ENCODE measurements around the gene LDLRAD4. TPM values are rescaled to one million over a fixed set of nuclear protein-coding genes. Genes with fewer than 3 reads are reported as not detected.
A peak's percentile ranks its signal among the peaks of the same experiment; 100 is the strongest.
"Not testable (repeated sequence)": the region's sequence is repeated elsewhere in the genome, so short reads cannot be mapped to it uniquely, and the experiment has no call there.

The LDLRAD4 gene
- total and polyA plus RNA-seq, 5 donors from 2014 or later, result 42.4 to 207 (median 49.8) TPM

- Histone ChIP-seq H3K27ac (ENCODE audit: insufficient read depth, low read length, poor library complexity, severe bottlenecking) (peak overlapping the region; percentile 63), H3K4me3 (ENCODE audit: low read depth, low read length) (peak overlapping the region; percentile 81), H3K4me1 (ENCODE audit: control insufficient read depth, insufficient read depth, low read length, poor library complexity, severe bottlenecking) (peaks cover 50% of the 10 kb centered on the region)
- Mint-ChIP-seq H3K4me3 (peak overlapping the region; percentile 82 to 83 (median 83)), H3K4me1 (peaks cover 34 to 66% (median 51%) of the 10 kb centered on the region in 4 donors), H3K27ac (peak overlapping the region; percentile 86)
- H3K36me3 Mint-ChIP-seq; H3K9me3 Mint-ChIP-seq; H3K27me3 ChIP-seq (ENCODE audit: control insufficient read depth, insufficient read depth, low read length); H3K9me3 ChIP-seq (ENCODE audit: control insufficient read depth in 2 of 2, low read length in 2 of 2); H3K36me3 ChIP-seq (ENCODE audit: control insufficient read depth, insufficient read depth, low read length); H3K27me3 Mint-ChIP-seq: not testable (repeated sequence)
- peak; percentile 46 to 73 (median 56) for DNase-seq
- peak in 1 of 2 donors; percentile 36 for ATAC-seq (ENCODE audit: low read depth in 2 of 2)
These were observed 389.5 kb downstream of the LDLRAD4 start for GRCh38 chr18:13608024-13608562.

GRCh38 chr18:13608791-13609532 lies 390.4 kb downstream of the LDLRAD4 start:
- no peaks in the 10 kb centered on the region for H3K36me3 ChIP-seq (ENCODE audit: control insufficient read depth, insufficient read depth, low read length)
- peak in 2 of 3 donors; percentile 34 to 80 for DNase-seq
- Mint-ChIP-seq H3K9me3 (peaks cover 0 to 3% (median 0%) of the 10 kb centered on the region in 7 donors), H3K36me3 (no peaks in the 10 kb centered on the region), H3K4me1 (peaks cover 41 to 75% (median 57%) of the 10 kb centered on the region in 4 donors), H3K4me3 (peak overlapping the region; percentile 82 to 83 (median 83)), H3K27me3 (no peaks in the 10 kb centered on the region), H3K27ac (peak overlapping the region; percentile 86)
- ATAC-seq (ENCODE audit: low read depth in 2 of 2), result peak; percentile 53 to 59
- peak overlapping the region; percentile 63 for H3K27ac ChIP-seq (ENCODE audit: insufficient read depth, low read length, poor library complexity, severe bottlenecking)
- peaks cover 58% of the 10 kb centered on the region for H3K4me1 ChIP-seq (ENCODE audit: control insufficient read depth, insufficient read depth, low read length, poor library complexity, severe bottlenecking)
- no peaks in the 10 kb centered on the region for H3K9me3 ChIP-seq (ENCODE audit: control insufficient read depth in 2 of 2, low read length in 2 of 2)
- no peaks in the 10 kb centered on the region for H3K27me3 ChIP-seq (ENCODE audit: control insufficient read depth, insufficient read depth, low read length)
- peak overlapping the region; percentile 81 for H3K4me3 ChIP-seq (ENCODE audit: low read depth, low read length)

- H3K9me3 ChIP-seq (ENCODE audit: control insufficient read depth in 2 of 2, low read length in 2 of 2), result no peaks in the 10 kb centered on the region
- no peaks in the 10 kb centered on the region for H3K27me3 ChIP-seq (ENCODE audit: control insufficient read depth, insufficient read depth, low read length)
- peaks cover 75% of the 10 kb centered on the region for H3K4me1 ChIP-seq (ENCODE audit: control insufficient read depth, insufficient read depth, low read length, poor library complexity, severe bottlenecking)
- DNase-seq (no peak), ATAC-seq (ENCODE audit: low read depth in 2 of 2) (no peak)
- no peaks in the 10 kb centered on the region for H3K36me3 ChIP-seq (ENCODE audit: control insufficient read depth, insufficient read depth, low read length)
- H3K27ac Mint-ChIP-seq, result peak overlapping the region; percentile 87 to 94 (median 91)
- no peaks in the 10 kb centered on the region for H3K27me3 Mint-ChIP-seq
- H3K27ac ChIP-seq (ENCODE audit: insufficient read depth, low read length, poor library complexity, severe bottlenecking), result peak overlapping the region; percentile 62
- H3K9me3 Mint-ChIP-seq, result peaks cover 0 to 3% (median 0%) of the 10 kb centered on the region in 7 donors
- peaks cover 57 to 86% (median 70%) of the 10 kb centered on the region in 4 donors for H3K4me1 Mint-ChIP-seq
- peak overlapping the region; percentile 1 to 90 (median 83) for H3K4me3 Mint-ChIP-seq
- no peak overlapping the region for H3K4me3 ChIP-seq (ENCODE audit: low read depth, low read length)
- H3K36me3 Mint-ChIP-seq, result no peaks in the 10 kb centered on the region
These were observed 392.1 kb downstream of the LDLRAD4 start for GRCh38 chr18:13610555-13611141.

GRCh38 chr18:13611142-13611600 lies 392.6 kb downstream of the LDLRAD4 start:
- Histone ChIP-seq H3K27me3 (ENCODE audit: control insufficient read depth, insufficient read depth, low read length) (no peaks in the 10 kb centered on the region), H3K4me1 (ENCODE audit: control insufficient read depth, insufficient read depth, low read length, poor library complexity, severe bottlenecking) (peaks cover 80% of the 10 kb centered on the region), H3K36me3 (ENCODE audit: control insufficient read depth, insufficient read depth, low read length) (no peaks in the 10 kb centered on the region), H3K9me3 (ENCODE audit: control insufficient read depth in 2 of 2, low read length in 2 of 2) (no peaks in the 10 kb centered on the region), H3K4me3 (ENCODE audit: low read depth, low read length) (peak overlapping the region; percentile 22), H3K27ac (ENCODE audit: insufficient read depth, low read length, poor library complexity, severe bottlenecking) (peak overlapping the region; percentile 62)
- Mint-ChIP-seq H3K4me3 (peak overlapping the region; percentile 82 to 90 (median 86)), H3K4me1 (peaks cover 57 to 91% (median 75%) of the 10 kb centered on the region in 4 donors), H3K36me3 (no peaks in the 10 kb centered on the region), H3K27me3 (no peaks in the 10 kb centered on the region), H3K27ac (peak overlapping the region; percentile 87 to 94 (median 91)), H3K9me3 (peaks cover 0 to 3% (median 0%) of the 10 kb centered on the region in 7 donors)
- peak in 1 of 3 donors; percentile 21 for DNase-seq
- ATAC-seq (ENCODE audit: low read depth in 2 of 2), result no peak

- no peaks in the 10 kb centered on the region for H3K27me3 ChIP-seq (ENCODE audit: control insufficient read depth, insufficient read depth, low read length)
- Mint-ChIP-seq H3K27me3 (no peaks in the 10 kb centered on the region), H3K4me1 (peaks cover 52 to 93% (median 74%) of the 10 kb centered on the region in 4 donors), H3K9me3 (peaks cover 0 to 3% (median 0%) of the 10 kb centered on the region in 7 donors), H3K4me3 (peak overlapping the region; percentile 82 to 90 (median 86)), H3K27ac (peak overlapping the region; percentile 87 to 94 (median 91)), H3K36me3 (no peaks in the 10 kb centered on the region)
- no peaks in the 10 kb centered on the region for H3K36me3 ChIP-seq (ENCODE audit: control insufficient read depth, insufficient read depth, low read length)
- H3K9me3 ChIP-seq (ENCODE audit: control insufficient read depth in 2 of 2, low read length in 2 of 2), result no peaks in the 10 kb centered on the region
- peak overlapping the region; percentile 60 for H3K27ac ChIP-seq (ENCODE audit: insufficient read depth, low read length, poor library complexity, severe bottlenecking)
- H3K4me3 ChIP-seq (ENCODE audit: low read depth, low read length), result peak overlapping the region; percentile 70
- peaks cover 85% of the 10 kb centered on the region for H3K4me1 ChIP-seq (ENCODE audit: control insufficient read depth, insufficient read depth, low read length, poor library complexity, severe bottlenecking)
- peak in 1 of 2 donors; percentile 1 for ATAC-seq (ENCODE audit: low read depth in 2 of 2)
- no peak for DNase-seq
These were observed 393.1 kb downstream of the LDLRAD4 start for GRCh38 chr18:13611601-13612195.

- Mint-ChIP-seq H3K27ac (peak overlapping the region; percentile 87 to 94 (median 91)), H3K36me3 (no peaks in the 10 kb centered on the region), H3K4me1 (peaks cover 57 to 95% (median 75%) of the 10 kb centered on the region in 4 donors), H3K9me3 (peaks cover 0 to 2% (median 0%) of the 10 kb centered on the region in 7 donors), H3K4me3 (peak overlapping the region; percentile 82 to 90 (median 86)), H3K27me3 (no peaks in the 10 kb centered on the region)
- ATAC-seq (ENCODE audit: low read depth in 2 of 2) (peak; percentile 65 to 69), DNase-seq (peak; percentile 67 to 93 (median 74))
- Histone ChIP-seq H3K27ac (ENCODE audit: insufficient read depth, low read length, poor library complexity, severe bottlenecking) (peak overlapping the region; percentile 60), H3K27me3 (ENCODE audit: control insufficient read depth, insufficient read depth, low read length) (no peaks in the 10 kb centered on the region), H3K4me3 (ENCODE audit: low read depth, low read length) (peak overlapping the region; percentile 70), H3K36me3 (ENCODE audit: control insufficient read depth, insufficient read depth, low read length) (no peaks in the 10 kb centered on the region), H3K9me3 (ENCODE audit: control insufficient read depth in 2 of 2, low read length in 2 of 2) (no peaks in the 10 kb centered on the region), H3K4me1 (ENCODE audit: control insufficient read depth, insufficient read depth, low read length, poor library complexity, severe bottlenecking) (peaks cover 87% of the 10 kb centered on the region)
These were observed 393.8 kb downstream of the LDLRAD4 start for GRCh38 chr18:13612196-13612997.

- no peaks in the 10 kb centered on the region for H3K36me3 ChIP-seq (ENCODE audit: control insufficient read depth, insufficient read depth, low read length)
- H3K4me1 ChIP-seq (ENCODE audit: control insufficient read depth, insufficient read depth, low read length, poor library complexity, severe bottlenecking), result peaks cover 87% of the 10 kb centered on the region
- H3K4me3 Mint-ChIP-seq, result peak overlapping the region; percentile 61 to 84 (median 72)
- H3K36me3 Mint-ChIP-seq, result no peaks in the 10 kb centered on the region
- ATAC-seq (ENCODE audit: low read depth in 2 of 2) (no peak), DNase-seq (no peak)
- H3K27me3 ChIP-seq (ENCODE audit: control insufficient read depth, insufficient read depth, low read length), result no peaks in the 10 kb centered on the region
- H3K27ac ChIP-seq (ENCODE audit: insufficient read depth, low read length, poor library complexity, severe bottlenecking), result peak overlapping the region; percentile 60
- H3K4me3 ChIP-seq (ENCODE audit: low read depth, low read length), result peak overlapping the region; percentile 70
- H3K27me3 Mint-ChIP-seq, result no peaks in the 10 kb centered on the region
- peak overlapping the region; percentile 74 to 88 (median 87) for H3K27ac Mint-ChIP-seq
- no peaks in the 10 kb centered on the region for H3K9me3 Mint-ChIP-seq
- H3K4me1 Mint-ChIP-seq, result peaks cover 58 to 95% (median 74%) of the 10 kb centered on the region in 4 donors
- no peaks in the 10 kb centered on the region for H3K9me3 ChIP-seq (ENCODE audit: control insufficient read depth in 2 of 2, low read length in 2 of 2)
These were observed 394.5 kb downstream of the LDLRAD4 start for GRCh38 chr18:13613099-13613498.
